Brain microvascular endothelial cell (primary cell): ENCODE data around the gene PELI2.

Experiments used
- DNase-seq: peaks from one replicate; pipeline ENCODE4 v3.0.0-alpha.2; 2020
- H3K27ac ChIP-seq: fragments of 250-450 bp; sonication (Bioruptor Pico); 2 replicates; pipeline ENCODE4 v1.5.1; 2020; ENCODE audit warnings: mild to moderate bottlenecking, moderate library complexity
- H3K27me3 ChIP-seq: fragments of 250-450 bp; sonication (Bioruptor Pico); replicated peaks from 2 replicates; pipeline ENCODE4 v1.5.1; 2020; ENCODE audit warnings: mild to moderate bottlenecking
- H3K36me3 ChIP-seq: fragments of 250-450 bp; sonication (Bioruptor Pico); replicated peaks from 2 replicates; pipeline ENCODE4 v1.5.1; 2020; ENCODE audit warnings: mild to moderate bottlenecking
- H3K4me3 ChIP-seq: 2 replicates; pipeline ENCODE4 v1.5.1; 2011; ENCODE audit warnings: low read depth, mild to moderate bottlenecking, control low read depth, low read length, moderate library complexity
- CTCF ChIP-seq: IDR thresholded peaks from 2 replicates; pipeline ENCODE4 v1.5.1; 2011; ENCODE audit warnings: low read depth, mild to moderate bottlenecking, moderate library complexity, low read length, control low read depth, inconsistent platforms; ENCODE audit errors: missing control alignments
- in situ Hi-C: cut with HindIII; loops from 2 replicates; pipeline ENCODE4 v1.10.0; 2017; ENCODE audit warnings: low sequenced_read_pairs, low pct_ligation_motif_present

The PELI2 gene

GRCh38 chr14:56153267-56153666 lies 35.1 kb downstream of the PELI2 start:
- in situ Hi-C loops, result no loop called here
- H3K4me3 ChIP-seq, result no peak overlapping the region
- no peaks in the 10 kb centered on the region for H3K36me3 ChIP-seq
- no peak for TF ChIP-seq CTCF
- H3K27me3 ChIP-seq, result no peaks in the 10 kb centered on the region
- no peak overlapping the region for H3K27ac ChIP-seq
- DNase-seq, result peak; percentile 13

- Histone ChIP-seq H3K27me3 (no peaks in the 10 kb centered on the region), H3K4me3 (no peak overlapping the region), H3K36me3 (no peaks in the 10 kb centered on the region), H3K27ac (no peak overlapping the region)
- TF ChIP-seq CTCF, result no peak
- in situ Hi-C loops, result no loop called here
- DNase-seq, result no peak
Observed at GRCh38 chr14:56154321-56154720, 36.1 kb downstream of the PELI2 start.

- H3K36me3 ChIP-seq, result no peaks in the 10 kb centered on the region
- DNase-seq, result no peak
- H3K27ac ChIP-seq, result no peak overlapping the region
- no peak for TF ChIP-seq CTCF
- in situ Hi-C loops, result no loop called here
- no peaks in the 10 kb centered on the region for H3K27me3 ChIP-seq
- no peak overlapping the region for H3K4me3 ChIP-seq
Observed at GRCh38 chr14:56156096-56156495, 37.9 kb downstream of the PELI2 start.

GRCh38 chr14:56159066-56159465 lies 40.9 kb downstream of the PELI2 start:
- in situ Hi-C loops, result no loop called here
- Histone ChIP-seq H3K27ac (no peak overlapping the region), H3K4me3 (no peak overlapping the region), H3K36me3 (no peaks in the 10 kb centered on the region), H3K27me3 (no peaks in the 10 kb centered on the region)
- no peak for TF ChIP-seq CTCF
- DNase-seq, result no peak

- H3K36me3 ChIP-seq, result no peaks in the 10 kb centered on the region
- in situ Hi-C loops, result no loop called here
- TF ChIP-seq CTCF, result no peak
- no peaks in the 10 kb centered on the region for H3K27me3 ChIP-seq
- no peak overlapping the region for H3K27ac ChIP-seq
- DNase-seq, result no peak
- no peak overlapping the region for H3K4me3 ChIP-seq
Observed at GRCh38 chr14:56160088-56160487, 41.9 kb downstream of the PELI2 start.

GRCh38 chr14:56161658-56162057 lies 43.4 kb downstream of the PELI2 start:
- no peak overlapping the region for H3K4me3 ChIP-seq

More at GRCh38 chr14:56161658-56162057, 43.4 kb downstream of the PELI2 start:
- Histone ChIP-seq H3K27me3 (no peaks in the 10 kb centered on the region), H3K27ac (no peak overlapping the region), H3K36me3 (no peaks in the 10 kb centered on the region)
- in situ Hi-C loops, result no loop called here
- DNase-seq, result no peak
- no peak for TF ChIP-seq CTCF
